ENCODE measurements around the gene ZWINT.

The ZWINT gene

GRCh38 chr10:56319386-56319785 lies 41.7 kb downstream of the ZWINT start:
- no peak for ATAC-seq
- TF ChIP-seq ZFP3 (CRISPR knock-in tag; IDR thresholded peaks at IDR 0.05) = no peak
- no peak for TF ChIP-seq PATZ1 (CRISPR knock-in tag; IDR thresholded peaks at IDR 0.05; ENCODE audit: borderline replicate concordance)
- no peak for TF ChIP-seq TOX (CRISPR knock-in tag; IDR thresholded peaks at IDR 0.05; ENCODE audit: borderline replicate concordance)
- TF ChIP-seq ZFP30 (CRISPR knock-in tag; IDR thresholded peaks at IDR 0.05) = no peak
- TF ChIP-seq TCF4 (CRISPR knock-in tag; IDR thresholded peaks at IDR 0.05; ENCODE audit: borderline replicate concordance) = no peak
- TF ChIP-seq PPARA (CRISPR knock-in tag; IDR thresholded peaks at IDR 0.05; ENCODE audit: borderline replicate concordance) = no peak
- no peak for TF ChIP-seq ISL1 (CRISPR knock-in tag; IDR thresholded peaks at IDR 0.05)
- no peak for TF ChIP-seq CSDC2 (CRISPR knock-in tag; IDR thresholded peaks at IDR 0.05)
- no peak for TF ChIP-seq GLIS3 (CRISPR knock-in tag; IDR thresholded peaks at IDR 0.05)
- TF ChIP-seq, protein P1, sequence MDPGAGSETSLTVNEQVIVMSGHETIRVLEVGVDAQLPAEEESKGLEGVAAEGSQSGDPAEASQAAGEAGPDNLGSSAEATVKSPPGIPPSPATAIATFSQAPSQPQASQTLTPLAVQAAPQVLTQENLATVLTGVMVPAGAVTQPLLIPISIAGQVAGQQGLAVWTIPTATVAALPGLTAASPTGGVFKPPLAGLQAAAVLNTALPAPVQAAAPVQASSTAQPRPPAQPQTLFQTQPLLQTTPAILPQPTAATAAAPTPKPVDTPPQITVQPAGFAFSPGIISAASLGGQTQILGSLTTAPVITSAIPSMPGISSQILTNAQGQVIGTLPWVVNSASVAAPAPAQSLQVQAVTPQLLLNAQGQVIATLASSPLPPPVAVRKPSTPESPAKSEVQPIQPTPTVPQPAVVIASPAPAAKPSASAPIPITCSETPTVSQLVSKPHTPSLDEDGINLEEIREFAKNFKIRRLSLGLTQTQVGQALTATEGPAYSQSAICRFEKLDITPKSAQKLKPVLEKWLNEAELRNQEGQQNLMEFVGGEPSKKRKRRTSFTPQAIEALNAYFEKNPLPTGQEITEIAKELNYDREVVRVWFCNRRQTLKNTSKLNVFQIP (CRISPR knock-in tag; IDR thresholded peaks at IDR 0.05; ENCODE audit: borderline replicate concordance, low read depth) = no peak
- no peak for TF ChIP-seq ZC3H10 (CRISPR knock-in tag; IDR thresholded peaks at IDR 0.05)
- no peak for TF ChIP-seq RARB (CRISPR knock-in tag; IDR thresholded peaks at IDR 0.05)
- TF ChIP-seq ESRRG (CRISPR knock-in tag; IDR thresholded peaks at IDR 0.05) = no peak
- no peak for TF ChIP-seq SNAI2 (CRISPR knock-in tag; IDR thresholded peaks at IDR 0.05)
- TF ChIP-seq CREB5 (CRISPR knock-in tag; IDR thresholded peaks at IDR 0.05; ENCODE audit: low read depth) = no peak
- TF ChIP-seq BACH2 (CRISPR knock-in tag; IDR thresholded peaks at IDR 0.05; ENCODE audit: borderline replicate concordance) = no peak
- TF ChIP-seq ARNTL (CRISPR knock-in tag; IDR thresholded peaks at IDR 0.05; ENCODE audit: borderline replicate concordance, low read depth) = no peak
- TF ChIP-seq ZNF565 (CRISPR knock-in tag; conservative IDR thresholded peaks at IDR 0.05; ENCODE audit: low read depth) = no peak
- TF ChIP-seq OSR1 (CRISPR knock-in tag; IDR thresholded peaks at IDR 0.05) = no peak

DNA sequence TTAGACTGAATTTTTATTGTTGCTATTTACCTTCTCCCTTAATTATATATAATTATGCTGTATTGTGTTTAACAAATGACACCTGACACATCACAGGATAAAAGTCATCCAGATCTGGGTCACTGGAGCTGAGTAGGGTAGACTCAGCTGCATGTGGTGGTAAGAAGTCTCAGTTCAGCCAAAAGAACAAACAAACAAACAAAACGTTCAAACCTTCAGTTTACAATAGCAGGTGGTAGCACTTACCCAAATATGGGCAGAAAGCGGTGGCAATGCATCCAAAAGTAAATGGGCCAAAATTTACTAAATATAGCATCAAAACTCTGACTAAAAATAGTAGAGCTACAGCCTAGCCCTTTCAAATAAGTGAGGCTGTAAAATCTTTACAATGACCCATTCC lies 42.2 kb downstream of the ZWINT start:
- no peak for TF ChIP-seq TCF4 (CRISPR knock-in tag; IDR thresholded peaks at IDR 0.05; ENCODE audit: borderline replicate concordance)
- TF ChIP-seq TSHZ2 (CRISPR knock-in tag; IDR thresholded peaks at IDR 0.05) = no peak
- TF ChIP-seq GLIS3 (CRISPR knock-in tag; IDR thresholded peaks at IDR 0.05) = no peak
- TF ChIP-seq SNAI2 (CRISPR knock-in tag; IDR thresholded peaks at IDR 0.05) = no peak
- TF ChIP-seq ZNF70 (CRISPR knock-in tag; IDR thresholded peaks at IDR 0.05) = no peak
- no peak for TF ChIP-seq ISL1 (CRISPR knock-in tag; IDR thresholded peaks at IDR 0.05)
- no peak for TF ChIP-seq PPARA (CRISPR knock-in tag; IDR thresholded peaks at IDR 0.05; ENCODE audit: borderline replicate concordance)
- no peak for TF ChIP-seq CSDC2 (CRISPR knock-in tag; IDR thresholded peaks at IDR 0.05)
- no peak for ATAC-seq

- ATAC-seq = no peak
- TF ChIP-seq PATZ1 (CRISPR knock-in tag; IDR thresholded peaks at IDR 0.05; ENCODE audit: borderline replicate concordance) (no peak), ZNF8 (CRISPR knock-in tag; IDR thresholded peaks at IDR 0.05) (no peak), CSDC2 (CRISPR knock-in tag; IDR thresholded peaks at IDR 0.05) (no peak), ZC3H10 (CRISPR knock-in tag; IDR thresholded peaks at IDR 0.05) (no peak)
These were observed 43.5 kb downstream of the ZWINT start for GRCh38 chr10:56317603-56318002.
